Measurements from ENCODE around the gene CIZ1.
A peak's percentile ranks its signal among the peaks of the same experiment; 100 is the strongest.
"Not testable (repeated sequence)": the region's sequence is repeated elsewhere in the genome, so short reads cannot be mapped to it uniquely, and the experiment has no call there.

The CIZ1 gene

DNA sequence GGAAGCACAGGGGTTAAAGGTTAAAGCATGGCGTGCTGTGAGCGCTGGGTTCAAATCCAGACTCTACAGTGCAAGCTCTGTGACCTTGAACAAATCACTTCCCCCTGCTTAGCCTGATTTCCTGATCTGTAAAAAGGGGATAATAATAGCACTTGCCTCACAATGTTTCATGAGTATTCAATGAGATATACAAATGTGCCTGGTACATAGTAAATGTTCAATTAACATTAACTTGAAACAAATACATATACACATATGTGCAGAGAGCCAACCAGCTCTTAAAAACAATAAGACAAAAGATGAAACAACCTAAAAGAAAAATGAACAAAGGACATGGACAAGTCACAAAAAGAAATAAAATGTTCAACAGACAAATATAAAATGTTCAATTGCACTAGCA is 4.0 kb downstream of the CIZ1 start:
- Histone ChIP-seq H2AK5ac (ENCODE audit: low read length) (no peak overlapping the region), H4K8ac (ENCODE audit: low read depth, low read length) (no peak overlapping the region), H3K4me3 (ENCODE audit: low read length) (no peak overlapping the region), H4K5ac (ENCODE audit: low read length) (no peak overlapping the region), H3K79me2 (ENCODE audit: control insufficient read depth, insufficient read depth, low read length) (no peaks in the 10 kb centered on the region), H3K4ac (ENCODE audit: low read depth, low read length) (no peak overlapping the region), H3K9ac (ENCODE audit: low read length) (no peak overlapping the region), H2BK120ac (ENCODE audit: low read depth, low read length) (no peak overlapping the region), H3K79me1 (ENCODE audit: low read length) (peaks cover 4% of the 10 kb centered on the region), H3K56ac (ENCODE audit: low read length) (no peak overlapping the region), H3K36me3 (ENCODE audit: control insufficient read depth, insufficient read depth, low read length) (no peaks in the 10 kb centered on the region), H3K4me1 (ENCODE audit: control insufficient read depth, low read depth, low read length) (peaks cover 2% of the 10 kb centered on the region), H3K23ac (ENCODE audit: low read length) (no peak overlapping the region), H3K27me3 (ENCODE audit: insufficient read depth, low read length, poor library complexity) (no peaks in the 10 kb centered on the region), H2BK15ac (replicated peaks; ENCODE audit: low read depth) (no peak overlapping the region), H2BK5ac (ENCODE audit: low read length) (no peak overlapping the region), H3K27ac (ENCODE audit: low read depth, low read length) (no peak overlapping the region), H3K4me2 (ENCODE audit: low read length) (no peak overlapping the region), H3K18ac (ENCODE audit: low read length) (no peak overlapping the region)
- no CpG with 5 or more reads among the region's 2 CpGs for WGBS (ENCODE audit: extremely low coverage, insufficient coverage, low lambda C conversion rate)
- no peak for DNase-seq

- no peak overlapping the region for H3K27ac ChIP-seq (ENCODE audit: low read depth, low read length)
- no peak overlapping the region for H3K4me2 ChIP-seq (ENCODE audit: low read length)
- H4K8ac ChIP-seq (ENCODE audit: low read depth, low read length): no peak overlapping the region
- H3K27me3 ChIP-seq (ENCODE audit: insufficient read depth, low read length, poor library complexity): no peaks in the 10 kb centered on the region
- no CpG with 5 or more reads among the region's 11 CpGs for WGBS (ENCODE audit: extremely low coverage, insufficient coverage, low lambda C conversion rate)
- no peak overlapping the region for H3K4me3 ChIP-seq (ENCODE audit: low read length)
- H2BK120ac ChIP-seq (ENCODE audit: low read depth, low read length): no peak overlapping the region
- H3K18ac ChIP-seq (ENCODE audit: low read length): no peak overlapping the region
- H3K9ac ChIP-seq (ENCODE audit: low read length): no peak overlapping the region
- no peaks in the 10 kb centered on the region for H3K36me3 ChIP-seq (ENCODE audit: control insufficient read depth, insufficient read depth, low read length)
- no peak overlapping the region for H3K23ac ChIP-seq (ENCODE audit: low read length)
- H2BK5ac ChIP-seq (ENCODE audit: low read length): no peak overlapping the region
- DNase-seq: peak; percentile 49
- H3K79me1 ChIP-seq (ENCODE audit: low read length): peaks cover 4% of the 10 kb centered on the region
- H3K4ac ChIP-seq (ENCODE audit: low read depth, low read length): no peak overlapping the region
- no peak overlapping the region for H2AK5ac ChIP-seq (ENCODE audit: low read length)
- no peak overlapping the region for H4K5ac ChIP-seq (ENCODE audit: low read length)
- no peak overlapping the region for H2BK15ac ChIP-seq (replicated peaks; ENCODE audit: low read depth)
- H3K4me1 ChIP-seq (ENCODE audit: control insufficient read depth, low read depth, low read length): peaks cover 2% of the 10 kb centered on the region
- no peaks in the 10 kb centered on the region for H3K79me2 ChIP-seq (ENCODE audit: control insufficient read depth, insufficient read depth, low read length)
- no peak overlapping the region for H3K56ac ChIP-seq (ENCODE audit: low read length)
These were observed 5.1 kb downstream of the CIZ1 start for GRCh38 chr9:128185979-128186965.

DNA sequence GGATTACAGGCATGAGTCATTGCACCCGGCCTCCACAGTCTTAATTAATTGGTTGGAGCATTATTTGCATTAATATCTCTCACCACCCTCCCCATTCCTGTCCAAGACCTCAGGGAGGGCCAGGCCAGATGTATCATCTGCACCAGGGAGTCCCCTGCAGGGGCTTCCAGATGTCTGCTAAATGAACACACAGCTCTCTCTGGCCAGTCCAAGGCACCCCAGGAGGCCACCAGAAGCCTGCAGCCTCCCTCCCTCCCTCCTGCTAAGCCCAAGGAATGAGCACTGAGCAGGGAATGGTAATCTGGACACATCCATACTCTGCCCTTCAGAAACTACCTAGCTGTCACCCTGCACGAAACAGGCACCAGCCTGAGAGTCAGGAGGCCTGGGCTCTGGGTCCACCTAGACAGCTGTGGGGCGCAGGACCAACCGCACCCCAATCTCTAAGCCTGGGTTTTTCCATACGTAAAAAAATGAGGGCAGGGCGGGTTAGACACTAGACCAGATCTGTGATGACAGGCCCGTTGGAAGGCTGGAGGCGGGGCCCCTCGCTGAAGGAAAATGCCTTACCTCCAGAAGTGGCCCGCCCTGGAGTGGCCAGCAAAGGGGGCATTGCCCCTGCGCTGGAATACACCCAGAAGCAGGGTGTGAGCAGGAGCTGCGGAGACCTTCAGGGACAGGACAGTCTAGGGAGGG is 8.3 kb downstream of the CIZ1 start:
- no peak overlapping the region for H3K9ac ChIP-seq (ENCODE audit: low read length)
- no peaks in the 10 kb centered on the region for H3K4me1 ChIP-seq (ENCODE audit: control insufficient read depth, low read depth, low read length)
- H3K56ac ChIP-seq (ENCODE audit: low read length): no peak overlapping the region
- no peak overlapping the region for H3K4me2 ChIP-seq (ENCODE audit: low read length)
- H3K4me3 ChIP-seq (ENCODE audit: low read length): no peak overlapping the region
- H3K27me3 ChIP-seq (ENCODE audit: insufficient read depth, low read length, poor library complexity): no peaks in the 10 kb centered on the region
- H3K23ac ChIP-seq (ENCODE audit: low read length): no peak overlapping the region
- no peak overlapping the region for H3K18ac ChIP-seq (ENCODE audit: low read length)
- H3K79me2 ChIP-seq (ENCODE audit: control insufficient read depth, insufficient read depth, low read length): no peaks in the 10 kb centered on the region
- H2AK5ac ChIP-seq (ENCODE audit: low read length): no peak overlapping the region
- no peak overlapping the region for H2BK120ac ChIP-seq (ENCODE audit: low read depth, low read length)
- peaks cover 13% of the 10 kb centered on the region for H3K36me3 ChIP-seq (ENCODE audit: control insufficient read depth, insufficient read depth, low read length)
- H2BK5ac ChIP-seq (ENCODE audit: low read length): no peak overlapping the region
- no peak overlapping the region for H3K27ac ChIP-seq (ENCODE audit: low read depth, low read length)
- H4K5ac ChIP-seq (ENCODE audit: low read length): no peak overlapping the region
- DNase-seq: no peak
- WGBS (ENCODE audit: extremely low coverage, insufficient coverage, low lambda C conversion rate): no CpG with 5 or more reads among the region's 12 CpGs
- no peaks in the 10 kb centered on the region for H3K79me1 ChIP-seq (ENCODE audit: low read length)
- H2BK15ac ChIP-seq (replicated peaks; ENCODE audit: low read depth): no peak overlapping the region
- no peak overlapping the region for H4K8ac ChIP-seq (ENCODE audit: low read depth, low read length)
- no peak overlapping the region for H3K4ac ChIP-seq (ENCODE audit: low read depth, low read length)

DNA sequence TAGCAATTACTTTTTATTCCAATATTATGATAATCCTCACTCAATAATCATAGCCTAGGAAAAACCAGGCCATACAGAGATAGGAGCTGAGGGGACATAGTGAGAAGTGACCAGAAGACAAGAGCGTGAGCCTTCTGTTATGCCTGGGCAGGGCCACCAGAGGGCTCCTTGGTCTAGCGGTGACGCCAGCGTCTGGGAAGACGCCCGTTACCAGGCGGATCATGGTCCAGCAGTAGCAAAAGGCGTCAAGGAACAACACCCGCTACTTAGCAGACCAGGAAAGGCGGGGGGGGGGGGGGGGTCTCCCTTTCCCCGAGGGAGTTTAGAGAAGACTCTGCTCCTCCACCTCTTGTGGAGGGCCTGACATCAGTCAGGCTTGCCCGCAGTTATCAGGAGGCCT is 9.9 kb downstream of the CIZ1 start:
- H3K79me2 ChIP-seq (ENCODE audit: control insufficient read depth, insufficient read depth, low read length); H2BK5ac ChIP-seq (ENCODE audit: low read length); H3K18ac ChIP-seq (ENCODE audit: low read length); H3K4ac ChIP-seq (ENCODE audit: low read depth, low read length); H3K27ac ChIP-seq (ENCODE audit: low read depth, low read length); H3K9ac ChIP-seq (ENCODE audit: low read length); H2BK120ac ChIP-seq (ENCODE audit: low read depth, low read length); H3K27me3 ChIP-seq (ENCODE audit: insufficient read depth, low read length, poor library complexity); H3K4me2 ChIP-seq (ENCODE audit: low read length); H3K4me3 ChIP-seq (ENCODE audit: low read length); H4K8ac ChIP-seq (ENCODE audit: low read depth, low read length); H2AK5ac ChIP-seq (ENCODE audit: low read length); H3K23ac ChIP-seq (ENCODE audit: low read length); H2BK15ac ChIP-seq (replicated peaks; ENCODE audit: low read depth); H3K79me1 ChIP-seq (ENCODE audit: low read length); H3K4me1 ChIP-seq (ENCODE audit: control insufficient read depth, low read depth, low read length); H3K56ac ChIP-seq (ENCODE audit: low read length); H4K5ac ChIP-seq (ENCODE audit: low read length): not testable (repeated sequence)
- H3K36me3 ChIP-seq (ENCODE audit: control insufficient read depth, insufficient read depth, low read length): peaks cover 14% of the 10 kb centered on the region
- WGBS (ENCODE audit: extremely low coverage, insufficient coverage, low lambda C conversion rate): no CpG with 5 or more reads among the region's 12 CpGs
- peak; percentile 82 for DNase-seq

DNA sequence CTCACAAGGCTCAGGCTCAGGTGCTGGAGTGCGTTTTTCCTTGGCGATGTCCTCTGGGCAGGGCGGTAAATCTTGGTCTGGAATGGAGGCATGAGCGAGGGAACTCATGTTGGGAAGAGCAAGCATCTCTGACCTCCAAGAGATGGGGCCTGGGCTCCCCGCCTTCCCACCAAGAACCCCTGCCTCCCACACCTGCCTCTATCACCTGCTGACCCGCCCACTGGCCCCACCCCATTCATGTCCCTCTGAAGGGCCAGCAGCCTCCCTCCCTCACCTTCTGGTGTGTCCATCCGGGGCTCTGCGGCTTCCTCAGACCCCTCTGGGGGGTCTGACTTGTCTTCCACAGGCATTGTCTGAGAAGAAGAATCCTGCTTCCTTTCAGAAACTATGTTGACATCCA is 10.9 kb downstream of the CIZ1 start:
- no CpG with 5 or more reads among the region's 8 CpGs for WGBS (ENCODE audit: extremely low coverage, insufficient coverage, low lambda C conversion rate)
- Histone ChIP-seq H3K27me3 (ENCODE audit: insufficient read depth, low read length, poor library complexity) (no peaks in the 10 kb centered on the region), H3K18ac (ENCODE audit: low read length) (no peak overlapping the region), H3K4me3 (ENCODE audit: low read length) (no peak overlapping the region), H2BK5ac (ENCODE audit: low read length) (no peak overlapping the region), H3K79me2 (ENCODE audit: control insufficient read depth, insufficient read depth, low read length) (no peaks in the 10 kb centered on the region), H3K23ac (ENCODE audit: low read length) (no peak overlapping the region), H3K4me2 (ENCODE audit: low read length) (no peak overlapping the region), H4K5ac (ENCODE audit: low read length) (no peak overlapping the region), H4K8ac (ENCODE audit: low read depth, low read length) (no peak overlapping the region), H2AK5ac (ENCODE audit: low read length) (no peak overlapping the region), H3K4me1 (ENCODE audit: control insufficient read depth, low read depth, low read length) (no peaks in the 10 kb centered on the region), H3K9ac (ENCODE audit: low read length) (no peak overlapping the region), H3K36me3 (ENCODE audit: control insufficient read depth, insufficient read depth, low read length) (peaks cover 19% of the 10 kb centered on the region), H3K27ac (ENCODE audit: low read depth, low read length) (no peak overlapping the region), H2BK120ac (ENCODE audit: low read depth, low read length) (no peak overlapping the region), H3K56ac (ENCODE audit: low read length) (no peak overlapping the region), H3K79me1 (ENCODE audit: low read length) (no peaks in the 10 kb centered on the region), H2BK15ac (replicated peaks; ENCODE audit: low read depth) (no peak overlapping the region), H3K4ac (ENCODE audit: low read depth, low read length) (no peak overlapping the region)
- no peak for DNase-seq
